A549 (cell line): ENCODE measurements around the gene FRYL. TPM values are rescaled to one million over a fixed set of nuclear protein-coding genes. Genes with fewer than 3 reads are reported as not detected.

Experiments
- ATAC-seq, 2 experiments: fragments of 200-7000 bp in 1 of 2; fragments of >200 bp in 1 of 2; cut with Nextera tagmentation in 1 of 2; cut with Tn5 transposase in 1 of 2; 3 replicates each; pipeline versions ENCODE4 v1.8.0 to v1.9.1; 2018 to 2020; ENCODE audit warnings: mild to moderate bottlenecking in 1 of 2, moderate library complexity in 1 of 2
- CTCF ChIA-PET: fragments of 300-600 bp; sonication (Branson Sonifier 250); formaldehyde crosslinking; extraction: SDS; loops from one replicate; lab custom pipeline; 2021; ENCODE audit warnings: antibody characterized with exemption, inconsistent platforms; lab: Yijun Ruan, JAX
- POLR2A ChIA-PET: fragments of 350-600 bp; formaldehyde crosslinking; extraction: SDS; loops from one replicate; lab custom pipeline; 2021; ENCODE audit warnings: antibody characterized with exemption, inconsistent platforms; lab: Yijun Ruan, JAX
- DNase-seq, 2 experiments: peaks; one replicate each; pipeline versions ENCODE4 v3.0.0 to v3.0.0-alpha.2; 2011 to 2016; ENCODE audit warnings: low read depth in 1 of 2, low spot score in 1 of 2
- FAIRE-seq: peaks from 2 replicates; lab custom pipeline; 2011; peaks lifted over from hg19 to GRCh38; lab: Jason Lieb, UNC
- H3K27ac ChIP-seq, 2 experiments: fragments of >200 bp; sonication (Bioruptor Twin); formaldehyde crosslinking; 3 replicates each; pipeline ENCODE4 v1.5.1; 2016 to 2017
- H3K4me1 ChIP-seq: fragments of >200 bp; sonication (Bioruptor Twin); formaldehyde crosslinking; 3 replicates; pipeline ENCODE4 v1.6.1; 2016
- H3K4me2 ChIP-seq: fragments of >200 bp; sonication (Bioruptor Twin); formaldehyde crosslinking; 3 replicates; pipeline ENCODE4 v1.6.1; 2016
- H3K4me3 ChIP-seq: fragments of >200 bp; sonication (Bioruptor Twin); formaldehyde crosslinking; 3 replicates; pipeline ENCODE4 v1.5.1; 2016
- H3K9me3 ChIP-seq: fragments of >200 bp; sonication (Bioruptor Twin); formaldehyde crosslinking; 3 replicates; pipeline ENCODE4 v1.6.1; 2016
- BHLHE40 ChIP-seq: IDR thresholded peaks from 2 replicates; pipeline ENCODE4 v1.6.1; 2012; ENCODE audit warnings: low read depth, low read length, inconsistent platforms
- CBX8 ChIP-seq: fragments of 200-600 bp; sonication (generic); IDR thresholded peaks from 2 replicates; pipeline ENCODE4 v1.6.1; 2016
- EP300 ChIP-seq, 2 experiments: fragments of >200 bp; sonication (Bioruptor Twin); formaldehyde crosslinking; IDR thresholded peaks; 2 replicates in 1 of 2; 3 replicates in 1 of 2; pipeline ENCODE4 v1.6.1; 2016 to 2017
- FOSB ChIP-seq: fragments of 250-450 bp; sonication (Bioruptor Pico); IDR thresholded peaks from 2 replicates; pipeline ENCODE4 v1.5.0; 2020; ENCODE audit warnings: mild to moderate bottlenecking, moderate library complexity
- FOSL2 ChIP-seq, 2 experiments: fragments of 450-650 bp in 1 of 2; fragments of >200 bp in 1 of 2; sonication (Bioruptor Twin) in 1 of 2; formaldehyde crosslinking; IDR thresholded peaks; 2 replicates each; pipeline versions ENCODE4 v1.5.0 to v1.6.1; 2016 to 2020; ENCODE audit warnings: mild to moderate bottlenecking in 1 of 2, moderate library complexity in 1 of 2
- FOXS1 ChIP-seq: fragments of 250-450 bp; sonication (Bioruptor Pico); IDR thresholded peaks from 2 replicates; pipeline ENCODE4 v1.5.0; 2020; ENCODE audit warnings: mild to moderate bottlenecking, moderate library complexity
- HOXB13 ChIP-seq: fragments of 250-450 bp; sonication (Bioruptor Pico); IDR thresholded peaks from 2 replicates; pipeline ENCODE4 v1.5.0; 2020; ENCODE audit warnings: low read depth, mild to moderate bottlenecking, moderate library complexity
- HOXB5 ChIP-seq: fragments of 250-450 bp; sonication (Bioruptor Pico); IDR thresholded peaks from 2 replicates; pipeline ENCODE4 v1.5.0; 2020; ENCODE audit warnings: mild to moderate bottlenecking, moderate library complexity
- JUN ChIP-seq, 2 experiments: fragments of >200 bp; sonication (Bioruptor Twin); formaldehyde crosslinking; IDR thresholded peaks; 2 replicates in 1 of 2; 3 replicates in 1 of 2; pipeline ENCODE4 v1.6.1; 2016 to 2017
- MAFK ChIP-seq: fragments of 450-650 bp; IDR thresholded peaks from 2 replicates; pipeline ENCODE4 v1.6.1; 2014; ENCODE audit not compliant: partially characterized antibody
- MYC ChIP-seq: IDR thresholded peaks from 2 replicates; pipeline ENCODE4 v1.6.1; 2012; ENCODE audit warnings: mild to moderate bottlenecking, inconsistent platforms, low read length, improper control_type of control experiment, borderline replicate concordance
- NR3C1 ChIP-seq: fragments of >200 bp; sonication (Bioruptor Twin); formaldehyde crosslinking; IDR thresholded peaks from 3 replicates; pipeline ENCODE4 v1.6.1; 2017
- RAD21 ChIP-seq, 2 experiments: fragments of >200 bp in 1 of 2; sonication (Bioruptor Twin) in 1 of 2; formaldehyde crosslinking in 1 of 2; IDR thresholded peaks in 1 of 2; conservative IDR thresholded peaks in 1 of 2; 2 replicates in 1 of 2; 3 replicates in 1 of 2; pipeline ENCODE4 v1.6.1; 2012 to 2018; ENCODE audit warnings: inconsistent platforms in 1 of 2
- SREBF2 ChIP-seq: fragments of 450-650 bp; IDR thresholded peaks from 2 replicates; pipeline ENCODE4 v1.6.1; 2014; ENCODE audit warnings: mild to moderate bottlenecking, moderate library complexity
- TFCP2L1 ChIP-seq: fragments of 250-450 bp; sonication (Bioruptor Pico); IDR thresholded peaks from 2 replicates; pipeline ENCODE4 v1.5.0; 2021; ENCODE audit warnings: mild to moderate bottlenecking
- WGBS: methylation state at CpG from one replicate; pipeline ENCODE4 v1.1.6; 2017; ENCODE audit errors: missing lambda C conversion rate; 5-methylcytosine and 5-hydroxymethylcytosine counted together
- polyA plus RNA-seq, 4 experiments: library from polyadenylated mRNA; depleted of rRNA in 3 of 4; stranded (reverse); fragments of >200 nt; fragmentation: RNase III in 1 of 4; extraction: RNeasy Plus Mini Kit Qiagen cat#74134 plus additional on column Dnase treatment in 1 of 4; gene quantifications; 2 replicates in 3 of 4; 3 replicates in 1 of 4; pipeline ENCODE4 v1.2.3, GENCODE V29; 2011 to 2017
- TF ChIP-seq, protein P1 (sequence below): IDR thresholded peaks from 2 replicates; pipeline ENCODE4 v1.6.1; 2012; ENCODE audit warnings: low read depth, borderline replicate concordance
- TF ChIP-seq, protein P2 (sequence below): fragments of 200-600 bp; sonication (generic); IDR thresholded peaks from 2 replicates; pipeline ENCODE4 v1.6.1; 2016; ENCODE audit warnings: antibody characterized with exemption, mild to moderate bottlenecking, moderate library complexity
- TF ChIP-seq, protein P3 (sequence below): fragments of >200 bp; sonication (Bioruptor Twin); formaldehyde crosslinking; IDR thresholded peaks from 2 replicates; pipeline ENCODE4 v1.6.1; 2016
- TF ChIP-seq, protein P4 (sequence below): fragments of 250-450 bp; sonication (Bioruptor Pico); IDR thresholded peaks from 2 replicates; pipeline ENCODE4 v1.5.0; 2020; ENCODE audit warnings: low read depth, mild to moderate bottlenecking, moderate library complexity

FRYL gene
- polyA plus RNA-seq, 2 of the 4 experiments (the other 2 are of a cell fraction), result 7.1 to 21.1 TPM

DNA sequence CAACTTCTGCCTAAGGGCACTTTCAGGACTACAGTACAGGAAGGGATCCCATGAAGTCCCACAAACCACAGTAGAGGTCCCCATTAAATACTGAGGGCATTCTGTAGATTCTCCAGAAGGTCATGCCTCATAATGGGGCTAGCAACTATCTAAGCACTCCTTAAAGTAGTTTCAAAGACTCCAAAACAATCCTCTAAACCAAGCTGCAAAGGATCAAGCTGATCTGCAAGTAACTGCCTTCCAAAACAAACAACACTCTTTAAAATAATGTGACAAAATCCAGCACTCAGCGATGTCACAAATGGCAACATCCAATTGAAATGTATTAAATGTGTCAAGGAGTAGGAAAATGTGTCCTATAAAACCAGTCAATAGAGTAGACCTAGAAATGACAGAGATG is 118.7 kb downstream of the FRYL start:
- Histone ChIP-seq H3K4me3 (no peak overlapping the region), H3K4me2 (no peak overlapping the region), H3K9me3 (no peaks in the 10 kb centered on the region), H3K27ac (no peak overlapping the region)
- no peak for FAIRE-seq
- TF ChIP-seq RAD21 (conservative IDR thresholded peaks at IDR 0.05 in 1 of 2, IDR thresholded peaks at IDR 0.05 in 1 of 2) (no peak), FOSB (CRISPR knock-in tag) (no peak), CBX8 (no peak), SREBF2 (no peak), MYC (no peak), TFCP2L1 (CRISPR knock-in tag) (no peak), JUN (IDR thresholded peaks at IDR 0.05) (no peak), EP300 (IDR thresholded peaks at IDR 0.05) (no peak), HOXB5 (CRISPR knock-in tag) (no peak)
- TF ChIP-seq, protein P1, sequence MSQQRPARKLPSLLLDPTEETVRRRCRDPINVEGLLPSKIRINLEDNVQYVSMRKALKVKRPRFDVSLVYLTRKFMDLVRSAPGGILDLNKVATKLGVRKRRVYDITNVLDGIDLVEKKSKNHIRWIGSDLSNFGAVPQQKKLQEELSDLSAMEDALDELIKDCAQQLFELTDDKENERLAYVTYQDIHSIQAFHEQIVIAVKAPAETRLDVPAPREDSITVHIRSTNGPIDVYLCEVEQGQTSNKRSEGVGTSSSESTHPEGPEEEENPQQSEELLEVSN, result no peak
- TF ChIP-seq, protein P2, sequence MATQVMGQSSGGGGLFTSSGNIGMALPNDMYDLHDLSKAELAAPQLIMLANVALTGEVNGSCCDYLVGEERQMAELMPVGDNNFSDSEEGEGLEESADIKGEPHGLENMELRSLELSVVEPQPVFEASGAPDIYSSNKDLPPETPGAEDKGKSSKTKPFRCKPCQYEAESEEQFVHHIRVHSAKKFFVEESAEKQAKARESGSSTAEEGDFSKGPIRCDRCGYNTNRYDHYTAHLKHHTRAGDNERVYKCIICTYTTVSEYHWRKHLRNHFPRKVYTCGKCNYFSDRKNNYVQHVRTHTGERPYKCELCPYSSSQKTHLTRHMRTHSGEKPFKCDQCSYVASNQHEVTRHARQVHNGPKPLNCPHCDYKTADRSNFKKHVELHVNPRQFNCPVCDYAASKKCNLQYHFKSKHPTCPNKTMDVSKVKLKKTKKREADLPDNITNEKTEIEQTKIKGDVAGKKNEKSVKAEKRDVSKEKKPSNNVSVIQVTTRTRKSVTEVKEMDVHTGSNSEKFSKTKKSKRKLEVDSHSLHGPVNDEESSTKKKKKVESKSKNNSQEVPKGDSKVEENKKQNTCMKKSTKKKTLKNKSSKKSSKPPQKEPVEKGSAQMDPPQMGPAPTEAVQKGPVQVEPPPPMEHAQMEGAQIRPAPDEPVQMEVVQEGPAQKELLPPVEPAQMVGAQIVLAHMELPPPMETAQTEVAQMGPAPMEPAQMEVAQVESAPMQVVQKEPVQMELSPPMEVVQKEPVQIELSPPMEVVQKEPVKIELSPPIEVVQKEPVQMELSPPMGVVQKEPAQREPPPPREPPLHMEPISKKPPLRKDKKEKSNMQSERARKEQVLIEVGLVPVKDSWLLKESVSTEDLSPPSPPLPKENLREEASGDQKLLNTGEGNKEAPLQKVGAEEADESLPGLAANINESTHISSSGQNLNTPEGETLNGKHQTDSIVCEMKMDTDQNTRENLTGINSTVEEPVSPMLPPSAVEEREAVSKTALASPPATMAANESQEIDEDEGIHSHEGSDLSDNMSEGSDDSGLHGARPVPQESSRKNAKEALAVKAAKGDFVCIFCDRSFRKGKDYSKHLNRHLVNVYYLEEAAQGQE, result no peak
- TF ChIP-seq, all 56 proteins: peak for 0
- H3K4me1 ChIP-seq, result no peaks in the 10 kb centered on the region
- ATAC-seq (no peak), DNase-seq (no peak)
- WGBS, result 95% methylated on average over 1 of the region's 1 CpG
- CTCF ChIA-PET, result no interaction called here
- POLR2A ChIA-PET, result no interaction called here

DNA sequence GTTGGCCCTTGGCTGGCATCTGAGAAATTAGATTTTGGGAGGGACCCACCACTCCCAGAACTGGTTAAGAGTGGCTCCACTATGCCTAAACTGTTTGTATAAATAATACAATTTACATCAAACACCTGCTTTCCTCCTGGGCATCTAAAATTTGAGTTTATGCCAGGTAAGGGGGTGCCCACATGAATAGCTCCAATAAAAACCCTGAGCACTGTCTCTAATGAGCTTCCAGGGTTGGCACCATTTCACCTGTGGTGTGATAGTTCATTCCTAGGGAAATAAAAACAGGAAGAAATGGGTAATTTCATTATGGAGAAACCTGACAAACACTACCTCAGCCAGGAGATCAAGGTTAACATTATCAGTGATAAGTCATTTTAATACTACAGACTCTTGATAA is 119.7 kb downstream of the FRYL start:
- Histone ChIP-seq H3K4me3 (no peak overlapping the region), H3K4me1 (no peaks in the 10 kb centered on the region), H3K27ac (no peak overlapping the region), H3K4me2 (no peak overlapping the region), H3K9me3 (no peaks in the 10 kb centered on the region)
- no peak for DNase-seq
- ChIA-PET CTCF (interaction anchor here (0.5 kb wide), 1 partner anchor 48 kb away, joined by 3 read pairs; no protein-coding TSS in a partner anchor), POLR2A (no interaction called here)
- FAIRE-seq, result no peak
- ATAC-seq, result no peak
- TF ChIP-seq FOSL2 (IDR thresholded peaks at IDR 0.05), result no peak
- no peak for TF ChIP-seq FOSL2 (CRISPR knock-in tag; IDR thresholded peaks at IDR 0.05)
- TF ChIP-seq, protein P3, sequence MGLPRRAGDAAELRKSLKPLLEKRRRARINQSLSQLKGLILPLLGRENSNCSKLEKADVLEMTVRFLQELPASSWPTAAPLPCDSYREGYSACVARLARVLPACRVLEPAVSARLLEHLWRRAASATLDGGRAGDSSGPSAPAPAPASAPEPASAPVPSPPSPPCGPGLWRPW, result no peak
- no peak for TF ChIP-seq BHLHE40
- TF ChIP-seq NR3C1, result no peak

DNA sequence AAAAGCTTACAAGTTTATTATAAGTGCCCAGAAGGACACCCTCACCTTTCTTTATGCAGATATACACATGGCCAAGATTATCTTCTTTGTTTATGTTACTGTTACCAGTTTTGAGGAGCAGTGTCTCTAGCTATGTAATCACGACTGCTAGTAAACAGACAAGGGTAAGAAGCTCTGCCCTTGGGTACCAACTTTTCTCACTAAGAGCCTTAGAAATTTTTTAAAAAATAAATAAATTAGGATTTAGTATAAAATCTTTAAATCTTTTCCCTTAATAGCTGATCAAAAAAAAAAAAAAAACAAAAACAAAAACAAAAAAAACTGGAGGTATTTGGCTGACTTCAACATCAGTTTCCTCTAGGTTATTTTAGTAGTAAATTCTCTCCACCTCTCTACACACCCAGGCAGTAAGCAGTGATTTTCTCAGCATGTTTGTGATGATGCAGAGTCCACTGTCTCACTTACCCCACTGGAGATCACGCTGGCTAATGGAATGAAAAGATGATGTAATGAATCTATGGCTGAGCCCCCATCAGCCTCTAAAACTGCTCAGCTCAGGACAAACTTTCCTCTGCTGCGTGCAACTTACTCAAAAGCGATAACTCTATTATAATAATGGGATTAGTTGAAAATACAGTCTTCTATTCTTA is 125.9 kb downstream of the FRYL start:
- WGBS, result 83% methylated on average over 4 of the region's 4 CpGs
- FAIRE-seq, result no peak
- Histone ChIP-seq H3K27ac (no peak overlapping the region), H3K4me2 (no peak overlapping the region), H3K4me3 (no peak overlapping the region), H3K4me1 (peaks cover 8% of the 10 kb centered on the region; the same call in 1 of the 3 replicates), H3K9me3 (no peaks in the 10 kb centered on the region)
- no peak for DNase-seq
- CTCF ChIA-PET, result interaction anchor here (0.6 to 0.8 kb wide), 2 partner anchors 251 to 308 kb away, joined by 3 to 6 read pairs; no protein-coding TSS in a partner anchor
- ATAC-seq, result no peak
- TF ChIP-seq, protein P4, sequence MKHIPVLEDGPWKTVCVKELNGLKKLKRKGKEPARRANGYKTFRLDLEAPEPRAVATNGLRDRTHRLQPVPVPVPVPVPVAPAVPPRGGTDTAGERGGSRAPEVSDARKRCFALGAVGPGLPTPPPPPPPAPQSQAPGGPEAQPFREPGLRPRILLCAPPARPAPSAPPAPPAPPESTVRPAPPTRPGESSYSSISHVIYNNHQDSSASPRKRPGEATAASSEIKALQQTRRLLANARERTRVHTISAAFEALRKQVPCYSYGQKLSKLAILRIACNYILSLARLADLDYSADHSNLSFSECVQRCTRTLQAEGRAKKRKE (CRISPR knock-in tag), result no peak
- TF ChIP-seq NR3C1, result no peak
- no peak for TF ChIP-seq MAFK
- no peak for TF ChIP-seq FOXS1 (CRISPR knock-in tag)
- no peak for TF ChIP-seq HOXB13
- POLR2A ChIA-PET, result no interaction called here
